ENCODE results near the gene RDX.
"Not testable (repeated sequence)": the region's sequence is repeated elsewhere in the genome, so short reads cannot be mapped to it uniquely, and the experiment has no call there.

Gene RDX

DNA sequence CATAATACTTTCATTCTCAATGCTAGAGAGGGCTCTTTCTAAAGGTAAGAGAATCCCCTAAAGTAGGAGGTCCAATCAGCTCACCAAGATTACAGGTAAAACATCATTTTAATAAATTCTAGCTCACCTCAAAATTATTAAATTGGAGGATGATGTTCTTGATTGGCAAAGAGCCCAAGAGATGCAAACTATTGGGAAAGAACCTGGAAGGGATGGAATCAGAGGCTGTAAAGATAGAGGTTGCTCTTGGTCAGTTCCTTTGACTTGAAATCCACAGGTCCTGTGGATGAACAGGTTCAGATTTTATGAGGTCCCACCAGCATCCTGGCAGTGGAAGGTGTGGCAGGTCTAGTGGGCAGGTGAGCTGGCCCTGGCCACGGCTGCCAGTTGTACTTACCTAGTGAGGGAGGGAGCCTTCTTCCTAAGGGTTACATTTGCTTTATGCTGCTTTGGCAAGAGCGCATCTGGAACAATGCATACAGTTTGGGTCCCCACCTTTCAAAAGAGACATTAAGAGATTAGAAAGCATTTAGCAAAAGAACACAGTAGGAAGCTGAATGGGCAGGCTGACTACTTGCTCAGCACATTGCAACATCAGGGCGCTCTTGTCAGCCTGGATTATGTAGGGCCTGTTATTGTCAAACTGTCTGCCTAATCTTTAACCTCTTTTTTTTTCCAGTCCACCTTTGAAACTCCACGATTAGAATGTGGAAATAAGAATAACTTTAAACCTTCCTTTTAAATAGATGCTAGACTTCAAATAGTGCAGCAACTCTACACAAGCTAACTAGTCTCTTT, 97.0 kb downstream of the RDX start:
- DNase-seq (ENCODE audit: low spot score) = no peak

DNA sequence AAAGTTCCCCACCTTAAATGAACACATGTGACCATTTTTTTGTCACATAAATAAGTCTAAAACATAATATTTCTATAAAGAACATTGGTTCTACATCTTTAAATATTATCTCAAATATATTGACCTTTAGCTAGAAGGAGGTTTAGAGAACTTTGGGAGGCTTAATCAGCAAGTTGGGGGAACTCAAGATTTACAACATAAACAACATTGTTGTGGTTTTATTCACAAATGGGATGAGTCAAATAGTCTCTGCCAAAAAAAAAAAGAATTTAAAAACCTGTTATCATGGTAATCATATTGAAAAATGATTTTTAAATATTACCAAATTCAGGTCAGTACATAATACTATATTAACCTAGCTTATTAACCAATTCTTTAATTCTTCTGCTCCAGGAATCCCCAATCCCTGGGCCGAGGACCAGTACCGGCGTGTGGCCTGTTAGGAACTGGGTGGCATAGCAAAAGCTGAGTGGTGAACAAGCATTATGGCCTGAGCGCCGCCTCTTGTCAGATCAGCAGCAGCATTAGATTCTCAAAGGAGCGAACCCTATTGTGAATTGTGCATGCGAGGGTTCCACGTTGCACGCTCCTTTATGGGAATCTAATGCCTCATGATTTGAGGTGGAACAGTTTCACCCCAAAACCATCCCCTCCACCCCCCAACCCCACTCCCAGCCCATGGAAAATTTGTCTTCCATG, 98.2 kb downstream of the RDX start:
- DNase-seq (ENCODE audit: low spot score) = no peak

DNA sequence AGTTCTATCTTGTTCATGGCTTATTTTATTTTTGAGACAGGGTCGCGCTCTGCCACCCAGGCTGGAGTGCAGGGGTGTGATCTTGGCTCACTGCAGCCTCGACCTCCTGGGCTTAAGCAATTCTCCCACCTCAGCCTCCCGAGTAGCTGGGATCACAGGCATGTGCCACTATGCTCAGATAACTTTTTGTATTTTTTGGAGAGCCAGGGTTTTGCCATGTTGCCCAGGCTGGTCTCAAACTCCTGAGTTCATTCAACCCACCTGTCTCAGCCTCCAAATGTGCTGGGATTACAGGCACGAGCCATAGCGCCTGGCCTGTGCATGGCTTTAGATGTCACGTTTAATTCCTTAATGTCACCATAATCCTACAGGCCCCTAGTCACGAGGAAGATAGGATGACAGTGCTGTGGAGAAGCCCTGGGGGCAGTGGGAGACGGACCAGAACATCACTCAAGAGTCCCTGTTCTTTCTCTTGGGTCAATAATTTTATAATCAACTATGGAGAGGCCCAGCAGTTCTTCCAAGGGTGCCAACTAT, 99.5 kb downstream of the RDX start:
- no peak for DNase-seq (ENCODE audit: low spot score)

DNA sequence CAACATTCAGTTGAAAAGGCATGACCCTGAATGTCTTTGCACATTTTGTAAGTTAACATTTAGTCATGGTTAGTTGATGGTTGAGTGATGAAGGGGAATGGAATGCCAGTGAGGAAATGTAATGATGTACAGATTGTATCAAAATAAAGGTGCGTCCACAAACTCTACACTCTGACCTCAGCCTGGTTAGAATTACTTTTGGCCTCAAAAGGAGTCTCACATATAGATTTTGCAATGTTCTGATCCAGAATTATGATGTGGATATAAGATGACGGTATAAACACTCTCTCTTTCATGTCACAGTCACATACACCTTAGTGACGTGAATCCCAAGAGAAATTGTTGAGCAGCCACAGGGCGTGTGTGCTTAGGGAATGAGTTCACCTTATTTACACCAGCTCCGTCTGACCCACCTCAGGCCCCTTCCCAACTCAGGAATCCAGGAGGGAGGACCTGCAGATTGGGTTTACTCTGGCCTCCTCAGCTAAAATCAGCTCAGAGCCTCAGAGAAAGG, 100.1 kb downstream of the RDX start:
- no peak for DNase-seq (ENCODE audit: low spot score)

DNA sequence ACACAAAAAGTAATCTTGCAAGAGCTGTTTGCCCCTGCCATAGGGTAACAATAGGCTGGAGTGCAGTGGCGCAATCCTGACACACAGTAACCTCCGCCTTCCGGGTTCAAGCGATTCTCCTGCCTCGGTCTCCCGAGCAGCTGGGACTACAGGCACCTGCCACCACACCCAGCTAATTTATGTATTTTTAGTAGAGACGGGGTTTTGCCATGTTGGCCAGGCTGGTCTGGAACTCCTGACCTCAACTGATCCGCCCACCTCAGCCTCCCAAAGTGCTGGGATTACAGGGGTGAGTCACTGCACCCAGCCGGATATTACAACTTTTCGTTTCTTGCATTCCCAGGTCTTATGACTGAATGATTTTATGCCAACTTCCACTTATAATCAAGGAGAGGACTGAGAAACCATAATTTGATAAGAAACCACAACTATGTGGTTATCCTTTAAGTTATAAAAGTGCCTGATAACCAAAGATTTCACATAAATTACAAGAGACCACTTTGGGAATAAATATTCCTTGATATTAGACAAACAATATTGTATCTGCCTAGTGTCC, 102.1 kb downstream of the RDX start:
- not testable (repeated sequence) for DNase-seq (ENCODE audit: low spot score)

DNA sequence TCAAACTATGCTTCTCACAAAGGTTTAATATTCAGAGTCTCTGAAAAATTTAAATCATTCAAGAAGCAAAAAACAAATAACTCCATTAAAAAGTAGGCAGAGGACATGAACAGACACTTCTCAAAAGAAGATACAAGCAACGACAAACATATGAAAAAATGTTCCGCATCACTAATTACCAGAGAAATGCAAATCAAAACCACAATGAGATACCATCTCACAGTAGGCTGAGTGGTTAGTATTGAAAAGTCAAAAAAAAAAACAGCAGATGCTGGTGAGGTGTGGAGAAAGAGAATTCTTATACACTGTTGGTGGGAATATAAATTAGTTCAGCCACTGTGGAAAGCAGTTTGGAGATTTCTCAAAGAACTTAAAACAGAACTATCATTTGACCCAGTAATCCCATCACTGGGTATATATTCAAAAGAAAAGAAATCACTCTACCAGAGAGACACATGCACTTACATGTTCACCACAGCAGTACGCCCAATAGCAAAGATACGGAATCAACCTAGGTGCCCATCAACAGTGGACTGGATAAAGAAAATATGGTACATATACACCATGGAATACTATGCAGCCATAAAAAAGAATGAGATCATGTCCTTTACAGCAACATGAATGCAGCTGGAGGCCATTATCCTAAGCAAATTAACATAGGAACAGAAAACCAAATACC, 103.7 kb downstream of the RDX start:
- DNase-seq (ENCODE audit: low spot score) = not testable (repeated sequence)

DNA sequence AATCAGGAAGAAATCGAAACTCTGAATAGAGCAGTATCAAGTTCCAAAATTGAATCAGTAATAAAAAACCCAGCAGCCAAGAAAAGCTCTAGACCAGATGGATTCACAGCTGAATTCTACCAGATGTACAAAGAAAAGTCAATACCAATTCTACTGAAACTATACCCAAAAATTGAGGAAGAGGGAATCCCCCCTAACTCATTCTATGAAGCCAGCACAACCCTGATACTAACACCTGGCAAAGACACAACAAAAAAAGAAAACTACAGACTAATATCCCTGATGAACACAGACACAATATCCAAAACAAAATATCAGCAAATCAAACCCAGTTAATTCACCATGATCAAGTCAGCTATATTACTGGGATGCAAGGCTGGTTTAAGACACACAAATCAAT, 105.5 kb downstream of the RDX start:
- no peak for DNase-seq (ENCODE audit: low spot score)

DNA sequence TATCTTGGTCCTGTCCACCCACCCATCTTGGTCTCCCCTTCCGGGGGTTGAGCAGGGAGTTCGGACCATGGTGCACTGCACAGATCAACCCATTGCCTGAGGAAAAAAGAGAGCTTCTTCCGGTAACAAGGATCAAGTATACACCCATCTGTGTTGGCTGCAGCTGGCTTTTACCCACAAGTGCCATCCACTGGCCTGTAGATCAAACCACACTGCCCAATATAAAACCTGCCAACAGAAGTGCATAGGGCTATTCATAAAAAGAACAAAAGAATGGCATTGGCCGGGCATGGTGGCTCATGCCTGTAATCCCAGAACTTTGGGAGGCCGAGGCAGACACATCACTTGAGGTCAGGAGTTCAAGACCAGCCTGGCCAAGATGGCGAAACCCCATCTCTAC, 108.7 kb downstream of the RDX start:
- no peak for DNase-seq (ENCODE audit: low spot score)

DNA sequence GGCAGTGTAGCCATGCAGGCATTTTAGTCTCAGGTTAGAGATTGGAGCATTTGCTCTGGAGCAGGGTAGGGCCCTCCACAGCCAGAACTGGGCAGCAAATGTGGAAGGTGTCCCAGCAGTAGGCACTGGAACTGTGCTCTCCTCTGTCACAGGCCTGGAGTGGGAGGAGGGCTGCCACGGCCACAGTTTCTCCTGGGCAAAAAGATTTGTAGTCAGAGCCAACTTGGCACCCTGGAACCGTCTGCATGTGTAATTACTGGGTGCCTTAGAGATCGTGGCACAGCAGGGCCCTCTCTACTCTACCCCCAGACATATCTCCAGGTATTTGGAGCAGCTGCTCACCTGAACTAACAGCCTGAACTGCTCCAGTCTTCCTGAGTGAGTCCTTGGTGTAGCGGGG, 109.5 kb downstream of the RDX start:
- DNase-seq (ENCODE audit: low spot score) = no peak

DNA sequence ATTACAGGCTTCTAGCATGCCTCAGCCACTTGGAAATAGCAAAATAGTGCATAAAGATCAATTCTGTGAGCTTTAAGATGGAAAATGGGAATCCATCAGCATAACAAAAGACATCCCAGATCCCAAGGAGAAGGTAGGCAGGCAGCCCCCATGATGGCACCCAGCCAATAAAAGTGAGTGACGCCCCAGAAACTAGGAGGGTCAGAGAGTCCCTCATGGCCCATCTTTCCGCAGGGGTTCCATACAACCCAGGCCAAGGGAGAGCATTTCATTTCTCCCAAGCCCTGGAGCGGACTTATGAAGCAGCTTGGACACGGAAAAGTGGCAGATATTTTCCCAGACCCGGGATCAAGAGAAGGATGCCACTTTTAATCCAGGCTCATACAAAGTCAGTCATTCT, 110.0 kb downstream of the RDX start:
- DNase-seq (ENCODE audit: low spot score) = no peak

DNA sequence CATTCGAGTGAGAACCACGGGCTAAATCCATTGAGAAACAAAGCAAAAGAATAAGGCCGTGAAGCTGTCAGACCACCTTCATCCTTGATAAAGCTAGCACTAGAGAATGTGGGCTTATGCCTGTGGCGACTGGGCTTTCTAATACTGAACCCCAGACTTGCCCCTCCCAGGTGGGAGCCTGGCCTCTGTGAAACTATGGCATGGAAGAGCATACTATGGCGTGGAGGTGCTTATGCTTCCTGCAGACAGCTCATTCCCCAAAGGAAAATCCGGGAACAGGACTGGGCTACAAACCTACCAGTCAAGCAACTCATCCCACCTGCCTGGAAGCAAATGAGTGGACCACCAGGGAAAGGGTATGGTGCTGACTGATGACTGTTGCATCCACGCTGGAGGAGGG, 110.8 kb downstream of the RDX start:
- DNase-seq (ENCODE audit: low spot score) = no peak

DNA sequence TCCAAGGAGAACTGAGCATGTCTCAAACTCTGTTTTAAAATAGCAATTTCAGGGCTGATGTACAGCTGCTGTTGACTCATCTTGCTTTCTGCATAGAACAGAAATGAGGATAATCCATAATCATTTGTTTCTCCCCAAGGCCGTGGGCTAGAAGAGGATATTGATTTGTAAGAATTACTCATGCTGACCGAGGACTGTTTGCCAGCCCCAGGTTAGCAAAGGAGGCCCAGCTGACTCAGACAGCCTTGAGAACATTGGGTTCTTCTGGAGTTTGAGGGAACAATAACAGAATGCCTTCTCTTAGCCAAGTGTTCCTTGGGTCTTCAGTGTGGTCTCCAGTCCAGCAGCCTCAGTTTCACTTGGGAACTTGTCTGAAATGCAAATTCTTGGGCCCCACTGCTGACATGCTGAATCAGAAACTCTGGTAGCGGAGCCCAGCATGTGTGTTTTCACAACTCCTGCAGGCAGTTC, 111.3 kb downstream of the RDX start:
- DNase-seq (ENCODE audit: low spot score) = peak; percentile 33

DNA sequence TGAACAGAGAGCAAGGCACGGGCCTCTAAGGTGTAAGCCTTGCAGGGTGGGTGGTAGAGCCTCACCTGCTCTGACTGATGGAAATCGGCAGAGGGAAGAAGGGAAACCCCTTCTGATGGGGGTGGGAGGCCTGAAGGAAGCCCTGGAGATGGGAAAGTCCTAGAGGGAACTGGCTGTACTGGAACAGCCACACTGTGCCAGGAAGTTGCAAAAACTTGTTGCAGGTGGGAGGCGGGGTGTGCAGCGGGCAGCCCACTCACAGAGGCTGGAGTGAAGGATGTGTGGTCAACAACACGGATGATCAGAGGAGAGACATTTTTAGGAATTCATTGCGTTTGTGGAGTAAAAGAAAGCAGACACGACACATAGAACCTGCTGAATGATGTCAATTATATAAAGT, 112.0 kb downstream of the RDX start:
- DNase-seq (ENCODE audit: low spot score) = no peak

DNA sequence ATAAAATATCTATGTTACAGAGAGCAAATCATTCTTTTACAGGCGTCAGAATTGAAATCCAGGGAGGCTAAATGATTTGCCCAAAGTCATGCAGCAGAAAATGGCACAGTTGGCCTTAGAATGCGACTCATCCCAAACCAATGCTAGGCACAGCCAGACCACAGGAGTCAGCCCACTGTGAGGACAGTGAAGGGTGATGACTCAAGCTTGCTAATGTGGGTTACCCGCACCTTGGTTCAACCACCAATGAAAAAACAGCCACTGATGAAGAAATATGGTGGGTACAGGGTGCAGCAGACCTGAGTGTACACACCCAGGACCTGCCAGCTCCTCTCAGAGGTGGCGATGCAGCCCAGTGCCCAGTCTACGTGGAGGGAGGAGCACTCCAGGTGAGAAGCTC, 113.5 kb downstream of the RDX start:
- no peak for DNase-seq (ENCODE audit: low spot score)

DNA sequence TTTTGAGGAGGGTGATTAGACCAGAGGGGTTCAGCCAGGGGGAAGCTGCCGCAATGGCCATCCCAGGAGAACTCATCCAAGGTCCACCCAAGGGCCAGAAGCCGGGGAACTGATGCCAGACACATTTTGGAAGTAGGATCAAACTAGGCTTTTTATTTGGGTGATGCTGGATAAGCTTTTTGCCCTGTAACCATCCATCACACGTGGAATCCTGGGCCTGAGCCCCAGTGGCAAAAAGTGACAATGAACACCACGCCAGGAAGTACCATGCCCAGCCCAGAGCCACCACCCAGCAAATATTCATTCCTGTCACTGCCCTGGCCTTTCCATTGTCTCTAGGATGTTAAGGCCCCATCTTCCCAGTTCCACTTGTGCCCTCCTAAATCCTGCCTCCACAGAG, 117.3 kb downstream of the RDX start:
- no peak for DNase-seq (ENCODE audit: low spot score)

DNA sequence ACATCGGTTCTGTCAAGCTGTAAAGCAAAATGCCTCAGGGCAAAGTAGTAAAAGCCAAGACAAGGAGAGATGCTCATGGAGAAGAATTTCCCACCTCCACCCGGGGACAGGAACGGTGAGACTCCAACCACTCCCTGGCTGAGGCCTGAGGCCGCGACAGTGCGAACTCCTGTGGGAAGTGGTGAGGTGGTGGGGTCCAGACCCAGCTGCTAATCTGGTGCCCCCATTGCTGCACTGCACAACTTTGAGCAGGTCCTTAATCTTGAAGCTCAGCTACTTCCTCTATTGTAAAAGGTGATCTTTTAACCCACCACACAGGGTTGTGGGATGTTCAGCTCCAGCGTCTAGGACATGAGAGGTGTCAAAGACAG, 119.3 kb downstream of the RDX start:
- DNase-seq (ENCODE audit: low spot score) = no peak

DNA sequence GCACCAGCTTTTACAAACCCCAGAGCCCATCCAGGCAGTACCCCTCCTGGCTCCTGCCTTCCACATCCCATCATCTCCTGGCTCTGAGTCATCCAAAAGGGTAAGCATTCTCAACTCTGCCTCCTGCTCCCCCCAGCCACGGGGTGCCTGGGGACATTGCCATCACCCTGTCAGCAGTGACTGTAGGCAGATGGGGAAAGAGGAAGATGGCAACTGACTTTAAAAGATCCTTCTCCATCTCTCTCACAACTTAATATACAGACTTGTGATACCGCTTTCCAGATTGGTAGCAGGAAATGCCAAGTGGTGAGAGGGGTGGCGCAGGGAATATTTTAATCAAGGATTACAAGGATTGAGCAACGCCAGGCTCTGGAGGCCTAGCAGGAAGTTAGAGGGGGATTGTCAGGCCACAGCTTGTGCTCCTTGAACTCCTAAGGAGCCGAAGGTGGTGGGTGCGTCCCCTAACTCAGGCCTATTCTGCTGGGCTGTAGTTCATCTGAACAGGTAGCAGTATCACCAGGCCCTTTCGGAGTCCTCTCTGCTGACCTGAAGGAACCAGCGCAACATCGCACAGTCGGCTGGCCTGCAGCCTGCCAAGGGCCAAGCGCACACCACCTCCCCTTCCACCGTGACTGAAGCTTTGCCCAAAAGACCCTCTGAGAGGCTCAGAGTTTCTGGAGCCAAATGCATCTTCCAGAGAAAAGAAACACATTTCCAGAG, 119.9 kb downstream of the RDX start:
- no peak for DNase-seq (ENCODE audit: low spot score)

DNA sequence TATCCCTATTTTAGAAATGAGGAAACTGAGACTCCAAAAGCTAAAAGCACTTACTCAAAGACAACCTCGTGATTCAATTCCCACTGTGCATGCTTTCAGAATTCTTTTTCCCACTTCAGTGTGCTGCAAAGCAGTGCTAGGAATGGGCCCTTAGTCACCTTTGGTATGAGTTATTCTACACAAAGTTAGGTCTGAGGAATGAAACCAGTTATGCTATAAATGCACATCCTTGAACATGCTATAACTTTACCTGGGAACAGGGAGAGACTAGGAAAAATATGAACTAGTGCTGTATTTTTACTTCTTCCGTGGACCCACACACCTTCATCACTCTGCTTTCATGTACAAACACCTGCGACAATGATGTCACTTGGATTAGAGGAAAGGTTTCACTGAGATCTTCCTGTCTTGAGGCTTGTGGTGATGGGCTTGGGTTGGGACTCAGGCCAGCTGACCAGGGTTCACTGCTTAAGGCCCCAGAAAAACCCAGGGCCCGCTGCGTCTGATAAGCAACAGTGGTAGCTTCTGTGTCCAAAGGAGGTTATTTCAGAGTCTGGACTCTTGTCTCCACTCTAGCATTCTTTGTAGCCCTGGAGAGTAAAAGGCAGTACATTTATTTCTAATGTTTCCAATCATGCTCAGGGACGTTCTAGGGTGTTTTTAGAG, 121.6 kb downstream of the RDX start:
- peak; percentile 19 for DNase-seq (ENCODE audit: low spot score)

DNA sequence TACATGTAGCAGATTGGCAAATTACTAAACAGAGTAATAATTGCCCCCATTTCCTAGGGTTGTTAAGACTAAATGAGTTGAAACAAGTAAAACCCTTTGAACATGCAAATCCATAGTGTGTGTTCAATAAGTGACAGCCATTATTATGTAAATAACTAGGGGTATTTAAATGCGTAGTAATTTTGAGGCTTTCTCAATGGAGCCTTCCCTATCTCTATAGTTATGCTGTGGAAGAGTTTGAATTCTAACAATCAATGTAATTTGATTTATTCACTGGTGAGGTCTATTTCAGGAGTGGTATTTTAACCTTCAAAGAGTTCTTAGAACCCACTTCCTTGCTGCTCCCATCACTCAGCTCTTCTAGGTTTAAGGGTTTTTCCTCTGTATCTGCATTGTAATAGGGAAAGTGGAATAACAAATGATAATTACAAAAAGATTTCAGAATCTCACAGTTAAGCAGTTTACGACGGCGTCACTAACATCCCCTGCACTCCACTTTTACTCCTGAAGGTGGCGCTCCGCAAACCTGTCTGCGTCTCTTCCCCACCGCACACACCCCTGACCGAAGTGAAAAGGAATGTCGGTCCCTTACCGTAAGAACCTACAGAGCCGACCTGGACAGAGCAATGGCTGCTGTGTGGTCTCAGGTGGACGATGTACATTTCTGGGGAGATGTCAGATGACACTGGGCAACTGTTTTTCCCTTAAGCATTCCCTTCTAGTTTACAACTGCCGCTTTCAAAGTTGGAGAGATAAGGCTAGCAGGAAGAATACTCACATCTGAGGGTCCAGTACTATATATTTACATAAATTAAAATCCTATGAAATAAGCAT, 122.4 kb downstream of the RDX start:
- peak; percentile 66 for DNase-seq (ENCODE audit: low spot score)

DNA sequence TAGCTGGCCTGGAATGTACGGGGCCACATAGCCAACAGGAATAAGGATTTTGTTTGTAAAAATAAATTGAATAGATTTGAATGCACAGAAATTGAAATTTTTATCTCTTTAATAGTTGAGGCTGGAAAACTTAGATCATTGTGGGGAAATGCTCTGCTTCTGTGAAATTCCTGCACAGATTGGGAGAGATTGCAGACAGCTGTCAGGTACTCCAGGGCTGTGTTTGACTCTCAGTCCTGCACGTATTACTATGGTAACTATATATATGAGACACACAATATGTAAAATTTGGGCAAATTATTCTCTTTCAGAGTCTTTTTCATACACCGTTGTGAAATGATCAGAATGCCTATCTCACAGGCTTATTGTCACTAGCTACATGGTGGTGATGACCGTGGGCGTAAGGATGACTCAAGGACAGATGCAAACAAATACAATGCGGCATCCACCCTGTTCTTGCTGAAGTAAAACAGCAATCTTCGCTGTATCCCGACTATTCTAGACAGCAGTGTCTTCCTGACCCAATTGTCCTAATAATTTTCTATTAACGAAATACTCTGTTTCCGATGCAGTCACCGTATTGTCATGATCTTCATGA, 123.8 kb downstream of the RDX start:
- no peak for DNase-seq (ENCODE audit: low spot score)
